Endothelial cell of umbilical vein (primary cell): Measurements from ENCODE around the gene ZC3H12C. TPM values are rescaled to one million over a fixed set of nuclear protein-coding genes. Genes with fewer than 3 reads are reported as not detected.
A peak's percentile ranks its signal among the peaks of the same experiment; 100 is the strongest.

Experiments used
- BruUV-seq: library from RNA; stranded (reverse); fragments of 400-500 nt; replicated peaks from 2 replicates; lab custom pipeline; 2021; lab: Mats Ljungman, UMichigan
- CTCF ChIA-PET: fragments of 300-600, 350-600 bp; sonication (Branson Sonifier 250); formaldehyde crosslinking; loops from one replicate; lab custom pipeline; 2021; ENCODE audit warnings: antibody characterized with exemption, inconsistent platforms; lab: Charles Lee
- POLR2A ChIA-PET: fragments of 300-600, 350-600 bp; sonication (Branson Sonifier 250); formaldehyde crosslinking; loops from one replicate; lab custom pipeline; 2021; ENCODE audit warnings: antibody characterized with exemption, inconsistent platforms; lab: Charles Lee
- DNase-seq: peaks from one replicate; pipeline ENCODE4 v3.0.0-alpha.2; 2011; ENCODE audit warnings: low read depth, low spot score
- FAIRE-seq: peaks from 2 replicates; lab custom pipeline; 2011; peaks lifted over from hg19 to GRCh38; lab: Jason Lieb, UNC
- H2AFZ ChIP-seq: 2 replicates; pipeline ENCODE4 v1.6.0; 2012; ENCODE audit warnings: low read depth, low read length, control low read depth, inconsistent platforms
- H3K27ac ChIP-seq: 2 replicates; pipeline ENCODE4 v1.5.1; 2011; ENCODE audit warnings: low read depth, mild to moderate bottlenecking, control low read depth, low read length, moderate library complexity; ENCODE audit not compliant: insufficient read depth
- H3K27me3 ChIP-seq, 2 experiments: 2 replicates each; pipeline versions ENCODE4 v1.6.0 to v1.6.1; 2011; ENCODE audit warnings: low read length in 2 of 2, mixed read lengths in 1 of 2; ENCODE audit not compliant: control insufficient read depth in 2 of 2, insufficient read depth in 2 of 2
- H3K36me3 ChIP-seq, 2 experiments: 2 replicates in 1 of 2; 3 replicates in 1 of 2; pipeline ENCODE4 v1.5.1; 2011; ENCODE audit warnings: low read length in 2 of 2, mild to moderate bottlenecking in 1 of 2, moderate library complexity in 1 of 2; ENCODE audit not compliant: control insufficient read depth in 2 of 2, insufficient read depth in 2 of 2; ENCODE audit errors: extremely low read depth in 1 of 2
- H3K4me1 ChIP-seq: 3 replicates; pipeline ENCODE4 v1.5.1; 2011; ENCODE audit warnings: mild to moderate bottlenecking, low read length; ENCODE audit not compliant: control insufficient read depth, insufficient read depth; ENCODE audit errors: extremely low read depth
- H3K4me2 ChIP-seq: 2 replicates; pipeline ENCODE4 v1.6.1; 2011; ENCODE audit warnings: low read length, control low read depth, mixed read lengths; ENCODE audit not compliant: insufficient read depth
- H3K4me3 ChIP-seq, 3 experiments: fragments of 200-600 bp in 1 of 3; sonication (generic), shearing (Covaris generic) in 1 of 3; replicated peaks in 1 of 3; 2 replicates each; pipeline ENCODE4 v1.5.1; 2011 to 2016; ENCODE audit warnings: control low read depth in 3 of 3, low read length in 3 of 3, mild to moderate bottlenecking in 2 of 3, inconsistent platforms in 1 of 3, low read depth in 1 of 3, moderate library complexity in 1 of 3; ENCODE audit not compliant: insufficient read depth in 1 of 3
- H3K79me2 ChIP-seq: 2 replicates; pipeline ENCODE4 v1.6.0; 2012; ENCODE audit warnings: low read length, inconsistent platforms; ENCODE audit not compliant: control insufficient read depth, insufficient read depth
- H3K9ac ChIP-seq: replicated peaks from 2 replicates; pipeline ENCODE3; 2011; ENCODE audit warnings: low read length, control low read depth; ENCODE audit not compliant: insufficient read depth; ENCODE audit errors: extremely low read depth
- H3K9me1 ChIP-seq: replicated peaks from 3 replicates; pipeline ENCODE4 v1.6.0; 2011; ENCODE audit warnings: mild to moderate bottlenecking, low read length; ENCODE audit not compliant: control insufficient read depth, insufficient read depth; ENCODE audit errors: extremely low read depth
- H3K9me3 ChIP-seq: replicated peaks from 2 replicates; pipeline ENCODE4 v1.5.1; 2012; ENCODE audit warnings: low read length, inconsistent platforms; ENCODE audit not compliant: control insufficient read depth, insufficient read depth
- H4K20me1 ChIP-seq: replicated peaks from 2 replicates; pipeline ENCODE3; 2011; ENCODE audit warnings: mild to moderate bottlenecking, low read length; ENCODE audit not compliant: control insufficient read depth, insufficient read depth; ENCODE audit errors: extremely low read depth
- CTCF ChIP-seq, 2 donors: IDR thresholded peaks; 1 replicate in 1 of 2; 2 replicates in 1 of 2; pipeline ENCODE4 v1.5.1; 2011; ENCODE audit warnings: low read length in 2 of 2, mild to moderate bottlenecking in 2 of 2, moderate library complexity in 2 of 2, control low read depth in 1 of 2, inconsistent platforms in 1 of 2, low read depth in 1 of 2; ENCODE audit not compliant: insufficient read depth in 1 of 2; ENCODE audit errors: extremely low read depth in 1 of 2
- EZH2 ChIP-seq: IDR thresholded peaks from 2 replicates; pipeline ENCODE4 v1.6.1; 2012; ENCODE audit warnings: borderline replicate concordance, low read depth, mild to moderate bottlenecking, moderate library complexity, low read length, inconsistent platforms; ENCODE audit not compliant: severe bottlenecking
- FOS ChIP-seq: IDR thresholded peaks from 2 replicates; pipeline ENCODE4 v1.6.1; 2011; ENCODE audit warnings: mild to moderate bottlenecking, low read length, moderate library complexity, borderline replicate concordance; ENCODE audit not compliant: insufficient read depth
- GATA2 ChIP-seq: IDR thresholded peaks from 2 replicates; pipeline ENCODE4 v1.7.0; 2011; ENCODE audit warnings: low read depth, mild to moderate bottlenecking, moderate library complexity, mixed read lengths, low read length; ENCODE audit not compliant: insufficient read length, insufficient read depth
- JUN ChIP-seq: IDR thresholded peaks from 2 replicates; pipeline ENCODE4 v1.6.1; 2011; ENCODE audit warnings: borderline replicate concordance, low read depth; ENCODE audit not compliant: insufficient read length, insufficient read depth
- MAX ChIP-seq: IDR thresholded peaks from 2 replicates; pipeline ENCODE4 v1.6.1; 2011; ENCODE audit not compliant: insufficient read depth, insufficient read length
- MYC ChIP-seq: IDR thresholded peaks from one replicate; pipeline ENCODE4 v1.6.1; 2011; ENCODE audit warnings: mild to moderate bottlenecking, low read depth, low read length
- POLR2A ChIP-seq: IDR thresholded peaks from 2 replicates; pipeline ENCODE4 v1.6.1; 2012; ENCODE audit warnings: low read depth, mild to moderate bottlenecking, control low read depth, low read length
- POLR2AphosphoS5 ChIP-seq: IDR thresholded peaks from 2 replicates; pipeline ENCODE4 v1.6.1; 2012; ENCODE audit warnings: low read depth, mild to moderate bottlenecking, control low read depth, low read length, moderate library complexity; ENCODE audit not compliant: insufficient read depth
- dilution Hi-C: fragments of 300-500 bp; cut with MboI; formaldehyde crosslinking; loops from one replicate; pipeline ENCODE4 v1.15.0; 2019; ENCODE audit warnings: low sequenced_read_pairs; ENCODE audit not compliant: extremely low pct_ligation_motif_present
- intact Hi-C: fragments of 100-400 bp; cut with micrococcal nuclease; formaldehyde crosslinking; loops from one replicate; pipeline ENCODE4 v1.10.0; 2022
- polyA plus RNA-seq, 4 experiments: library from polyadenylated mRNA; depleted of rRNA in 3 of 4; stranded (reverse) in 3 of 4; unstranded in 1 of 4; fragments of >200 nt; gene quantifications; 2 replicates each; pipeline versions ENCODE4 v1.2.1 to v1.2.3, GENCODE V29; 2011 to 2012; ENCODE audit warnings: missing spikeins in 1 of 4
- total RNA-seq: library from RNA; stranded (reverse); gene quantifications from 2 replicates; pipeline ENCODE4 v1.2.3, GENCODE V29; 2021

ZC3H12C gene
- total and polyA plus RNA-seq, 2 donors (not counting 3 experiments of a cell fraction or from before 2014, with no cell fraction given) = 5.5 to 14.7 TPM

GRCh38 chr11:110168033-110168803 lies 75.0 kb downstream of the ZC3H12C start:
- H3K4me3 ChIP-seq = no peak overlapping the region
- DNase-seq = no peak
- CTCF ChIA-PET = interaction anchor here (1.1 to 1.2 kb wide), 2 partner anchors 200 to 229 kb away, joined by 3 read pairs; no protein-coding TSS in a partner anchor
- H3K9me1 ChIP-seq = no peaks in the 10 kb centered on the region
- no peaks in the 10 kb centered on the region for H3K79me2 ChIP-seq
- H3K4me2 ChIP-seq = no peak overlapping the region
- H4K20me1 ChIP-seq = no peaks in the 10 kb centered on the region
- H3K9me3 ChIP-seq = no peaks in the 10 kb centered on the region
- POLR2A ChIA-PET = no interaction called here
- H3K27ac ChIP-seq = no peak overlapping the region
- peaks cover 0 to 8% of the 10 kb centered on the region in 2 experiments for H3K36me3 ChIP-seq
- H3K4me1 ChIP-seq = no peaks in the 10 kb centered on the region
- peak; percentile 33 for FAIRE-seq
- no peak overlapping the region for H2AFZ ChIP-seq
- dilution Hi-C loops = no loop called here
- BruUV-seq = no TSS peak
- intact Hi-C loops = no loop called here
- no peak for TF ChIP-seq POLR2A
- no peak for TF ChIP-seq POLR2AphosphoS5
- no peak for TF ChIP-seq MAX
- no peak for TF ChIP-seq MYC
- no peak for TF ChIP-seq JUN
- no peak for TF ChIP-seq FOS
- H3K9ac ChIP-seq = no peak overlapping the region
- H3K27me3 ChIP-seq = no peaks in the 10 kb centered on the region

- H3K79me2 ChIP-seq = no peaks in the 10 kb centered on the region
- no peak overlapping the region for H3K4me3 ChIP-seq
- FAIRE-seq = no peak
- CTCF ChIA-PET = interaction anchor here (1.0 kb wide), 1 partner anchor 12 kb away, joined by 3 read pairs; no protein-coding TSS in a partner anchor
- DNase-seq = no peak
- POLR2A ChIA-PET = no interaction called here
- H3K9me3 ChIP-seq = no peaks in the 10 kb centered on the region
- no TSS peak for BruUV-seq
- intact Hi-C loops (loop anchor here (5.0 kb wide), 1 partner anchor 77 kb away; the partner anchor contains the start of gene ZC3H12C), dilution Hi-C loops (no loop called here)
- H3K4me1 ChIP-seq = peaks cover 7% of the 10 kb centered on the region
- H3K9ac ChIP-seq = no peak overlapping the region
- H3K4me2 ChIP-seq = no peak overlapping the region
- peaks cover 0 to 2% of the 10 kb centered on the region in 2 experiments for H3K36me3 ChIP-seq
- H3K27ac ChIP-seq = no peak overlapping the region
- no peaks in the 10 kb centered on the region for H3K27me3 ChIP-seq
- no peak for TF ChIP-seq MYC
- no peak for TF ChIP-seq EZH2
- TF ChIP-seq POLR2A = no peak
- no peak for TF ChIP-seq FOS
- no peak for TF ChIP-seq JUN
- no peak for TF ChIP-seq MAX
- TF ChIP-seq GATA2 = no peak
- TF ChIP-seq POLR2AphosphoS5 = no peak
- TF ChIP-seq CTCF (IDR thresholded peaks at IDR 0.05; ENCODE audit: extremely low read depth in 1 of 2, insufficient read depth in 1 of 2, low read depth in 1 of 2, low read length in 2 of 2) = no peak
- H3K9me1 ChIP-seq = no peaks in the 10 kb centered on the region
- H2AFZ ChIP-seq = no peak overlapping the region
- no peaks in the 10 kb centered on the region for H4K20me1 ChIP-seq
These were observed 76.5 kb downstream of the ZC3H12C start for GRCh38 chr11:110169738-110170137.
